C4-2B (cell line): ENCODE data around the gene HSFX3.

Source experiments
- H3K27ac ChIP-seq: fragments of 450-650 bp; 2 replicates; pipeline ENCODE4 v1.5.1; 2017
- ZFX ChIP-seq: fragments of 450-650 bp; IDR thresholded peaks from 2 replicates; pipeline ENCODE4 v1.6.1; 2017
- TF ChIP-seq, protein P1 (sequence below): fragments of 450-650 bp; conservative IDR thresholded peaks from 2 replicates; pipeline ENCODE4 v1.5.1; 2017; ENCODE audit warnings: mild to moderate bottlenecking

HSFX3 gene

DNA sequence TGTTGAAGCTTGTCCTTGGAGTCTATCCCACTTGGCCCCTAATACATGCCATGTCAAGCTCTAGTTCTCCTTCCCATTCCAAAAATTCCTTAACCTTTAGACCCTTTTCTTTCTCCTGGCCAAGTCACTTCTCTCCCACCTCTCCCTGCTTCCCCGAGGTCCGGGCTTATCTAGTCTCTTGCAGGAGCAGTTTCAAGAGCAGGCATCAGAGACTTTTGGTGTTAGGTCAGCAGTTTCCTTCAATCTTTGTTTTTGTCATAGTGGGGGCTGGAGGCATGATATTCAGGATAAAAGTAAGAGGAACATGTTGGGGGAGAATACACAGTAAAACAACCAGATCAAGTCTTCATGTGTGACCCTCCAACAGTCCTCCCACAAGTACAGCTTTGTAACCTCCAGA is 33.1 kb downstream of the HSFX3 start:
- H3K27ac ChIP-seq, result no peak overlapping the region
- TF ChIP-seq, protein P1, sequence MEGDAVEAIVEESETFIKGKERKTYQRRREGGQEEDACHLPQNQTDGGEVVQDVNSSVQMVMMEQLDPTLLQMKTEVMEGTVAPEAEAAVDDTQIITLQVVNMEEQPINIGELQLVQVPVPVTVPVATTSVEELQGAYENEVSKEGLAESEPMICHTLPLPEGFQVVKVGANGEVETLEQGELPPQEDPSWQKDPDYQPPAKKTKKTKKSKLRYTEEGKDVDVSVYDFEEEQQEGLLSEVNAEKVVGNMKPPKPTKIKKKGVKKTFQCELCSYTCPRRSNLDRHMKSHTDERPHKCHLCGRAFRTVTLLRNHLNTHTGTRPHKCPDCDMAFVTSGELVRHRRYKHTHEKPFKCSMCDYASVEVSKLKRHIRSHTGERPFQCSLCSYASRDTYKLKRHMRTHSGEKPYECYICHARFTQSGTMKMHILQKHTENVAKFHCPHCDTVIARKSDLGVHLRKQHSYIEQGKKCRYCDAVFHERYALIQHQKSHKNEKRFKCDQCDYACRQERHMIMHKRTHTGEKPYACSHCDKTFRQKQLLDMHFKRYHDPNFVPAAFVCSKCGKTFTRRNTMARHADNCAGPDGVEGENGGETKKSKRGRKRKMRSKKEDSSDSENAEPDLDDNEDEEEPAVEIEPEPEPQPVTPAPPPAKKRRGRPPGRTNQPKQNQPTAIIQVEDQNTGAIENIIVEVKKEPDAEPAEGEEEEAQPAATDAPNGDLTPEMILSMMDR, result no peak
- no peak for TF ChIP-seq ZFX

- no peak overlapping the region for H3K27ac ChIP-seq
- TF ChIP-seq, protein P1, result no peak
- no peak for TF ChIP-seq ZFX
Observed at GRCh38 chrX:149515954-149516602, 33.6 kb downstream of the HSFX3 start.

DNA sequence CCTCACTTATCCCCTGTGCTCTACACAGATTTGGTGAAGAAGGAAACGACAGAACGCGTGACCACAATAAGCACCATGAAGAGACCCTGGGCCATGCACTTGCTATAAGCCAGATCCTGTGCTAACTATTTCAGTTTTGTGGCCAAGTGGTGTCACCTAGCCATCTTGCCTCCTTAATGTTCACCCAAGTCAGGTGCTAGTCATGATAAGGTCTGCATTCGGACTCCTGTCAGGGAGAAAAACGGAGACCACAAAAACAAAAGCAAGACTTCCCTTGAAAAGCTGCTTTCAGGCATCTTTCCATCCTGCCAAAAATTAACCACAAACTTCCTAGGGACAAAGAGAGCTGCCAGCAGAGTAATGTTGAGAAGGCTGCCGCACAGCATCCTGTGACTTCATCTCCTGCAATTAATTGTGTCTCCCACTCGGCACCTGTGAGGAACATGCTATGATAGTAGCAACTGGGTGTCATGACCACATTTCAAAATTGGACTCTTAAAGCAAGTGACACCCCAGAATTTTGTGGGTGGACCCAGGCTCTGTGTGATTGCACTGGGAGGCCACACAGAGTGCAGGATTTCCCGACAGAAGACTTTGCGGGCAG is 35.8 kb downstream of the HSFX3 start:
- no peak for TF ChIP-seq ZFX
- TF ChIP-seq, protein P1, result no peak
- H3K27ac ChIP-seq, result no peak overlapping the region

- H3K27ac ChIP-seq, result no peak overlapping the region
- TF ChIP-seq ZFX, result no peak
- TF ChIP-seq, protein P1, result peak; percentile 77
Observed at GRCh38 chrX:149512225-149512885, 37.4 kb downstream of the HSFX3 start.

DNA sequence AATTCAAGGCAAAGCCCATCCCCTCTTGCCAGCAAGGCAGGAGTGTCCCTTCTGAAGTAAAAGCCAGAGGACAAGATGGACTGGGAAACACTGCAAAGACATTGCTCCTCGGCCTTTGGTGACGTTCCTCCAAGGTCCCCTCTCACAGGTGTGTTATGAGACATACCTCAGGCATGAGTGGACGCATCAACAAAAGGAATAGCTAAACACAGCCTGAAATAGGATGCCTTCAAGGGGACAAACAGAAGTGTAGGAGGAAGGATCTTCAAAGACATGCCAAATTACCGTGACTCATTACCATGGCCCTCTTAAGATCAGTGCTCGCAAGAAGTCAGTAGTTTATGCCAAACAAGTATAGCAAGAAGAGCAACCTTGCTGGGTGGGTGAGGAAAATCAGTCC is 38.6 kb downstream of the HSFX3 start:
- H3K27ac ChIP-seq, result no peak overlapping the region
- TF ChIP-seq, protein P1, result no peak

- TF ChIP-seq, protein P1, result peak; percentile 7; the same call in 1 of the 2 replicates
- TF ChIP-seq ZFX, result no peak
- H3K27ac ChIP-seq, result no peak overlapping the region
Observed at GRCh38 chrX:149510386-149510785, 39.3 kb downstream of the HSFX3 start.

- no peak overlapping the region for H3K27ac ChIP-seq
- no peak for TF ChIP-seq ZFX
- TF ChIP-seq, protein P1, result no peak
Observed at GRCh38 chrX:149508467-149508866, 41.3 kb downstream of the HSFX3 start.
